GM18909 (cell line): ENCODE measurements around the gene NBPF4.
"Not testable (repeated sequence)": the region's sequence is repeated elsewhere in the genome, so short reads cannot be mapped to it uniquely, and the experiment has no call there.

Experiments used
- ATAC-seq: cut with Tn5 transposase; IDR thresholded peaks from one replicate; pipeline ENCODE4 v1.9.1; 2021; ENCODE audit warnings: mild to moderate bottlenecking; ENCODE audit not compliant: unreplicated experiment, poor library complexity

NBPF4 gene

GRCh38 chr1:108243976-108244375 lies at the start of gene NBPF4:
Gene NBPF4 (minus strand): TSS chr1:108244076. CDS start chr1:108243761, 315 bp downstream.
- ATAC-seq: not testable (repeated sequence)

GRCh38 chr1:108282528-108283257 lies 38.8 kb upstream of the NBPF4 start:
- not testable (repeated sequence) for ATAC-seq

- not testable (repeated sequence) for ATAC-seq
Measured at GRCh38 chr1:108272485-108273327, 28.8 kb upstream of the NBPF4 start.

- ATAC-seq: not testable (repeated sequence)
Measured at GRCh38 chr1:108267097-108267496, 23.2 kb upstream of the NBPF4 start.

- not testable (repeated sequence) for ATAC-seq
Measured at GRCh38 chr1:108261967-108262366, 18.1 kb upstream of the NBPF4 start.

- not testable (repeated sequence) for ATAC-seq
Measured at GRCh38 chr1:108261519-108261918, 17.6 kb upstream of the NBPF4 start.

- not testable (repeated sequence) for ATAC-seq
Measured at GRCh38 chr1:108260578-108261259, 16.8 kb upstream of the NBPF4 start.

- ATAC-seq: peak; percentile 80
Measured at GRCh38 chr1:108255426-108255825, 11.6 kb upstream of the NBPF4 start.

GRCh38 chr1:108239426-108239825 lies 4.5 kb downstream of the NBPF4 start:
- not testable (repeated sequence) for ATAC-seq

GRCh38 chr1:108235308-108235707 lies 8.6 kb downstream of the NBPF4 start:
- not testable (repeated sequence) for ATAC-seq

GRCh38 chr1:108232183-108232582 lies 11.7 kb downstream of the NBPF4 start:
- ATAC-seq: not testable (repeated sequence)

GRCh38 chr1:108229976-108230375 lies 13.9 kb downstream of the NBPF4 start:
- ATAC-seq: not testable (repeated sequence)

GRCh38 chr1:108227772-108228171 lies 16.1 kb downstream of the NBPF4 start:
- ATAC-seq: not testable (repeated sequence)

- not testable (repeated sequence) for ATAC-seq
Measured at GRCh38 chr1:108226855-108227254, 17.0 kb downstream of the NBPF4 start.

GRCh38 chr1:108223226-108223625 lies 20.6 kb downstream of the NBPF4 start:
- not testable (repeated sequence) for ATAC-seq

GRCh38 chr1:108217515-108218174 lies 26.2 kb downstream of the NBPF4 start:
- ATAC-seq: not testable (repeated sequence)

GRCh38 chr1:108217007-108217406 lies 26.9 kb downstream of the NBPF4 start:
- not testable (repeated sequence) for ATAC-seq

- ATAC-seq: not testable (repeated sequence)
Measured at GRCh38 chr1:108216028-108216890, 27.6 kb downstream of the NBPF4 start.
